Bronchial epithelial cell (primary cell): ENCODE results near the gene KCNK10. TPM values are rescaled to one million over a fixed set of nuclear protein-coding genes. Genes with fewer than 3 reads are reported as not detected.
A peak's percentile ranks its signal among the peaks of the same experiment; 100 is the strongest.

Source experiments
- DNase-seq: peaks from one replicate; pipeline ENCODE4 v3.0.0-alpha.2; 2010; ENCODE audit warnings: low read depth
- FAIRE-seq: peaks from 2 replicates; lab custom pipeline; 2011; peaks lifted over from hg19 to GRCh38; lab: Jason Lieb, UNC
- H3K27me3 ChIP-seq: 2 replicates; pipeline ENCODE4 v1.5.1; 2011; ENCODE audit warnings: low read length; ENCODE audit not compliant: control insufficient read depth, insufficient read depth
- H3K36me3 ChIP-seq: 2 replicates; pipeline ENCODE4 v1.5.1; 2011; ENCODE audit warnings: low read length; ENCODE audit not compliant: control insufficient read depth, insufficient read depth
- H3K4me3 ChIP-seq: 2 replicates; pipeline ENCODE4 v1.5.1; 2011; ENCODE audit warnings: mild to moderate bottlenecking, low read depth, low read length, control low read depth
- CTCF ChIP-seq: IDR thresholded peaks from 2 replicates; pipeline ENCODE4 v1.5.1; 2011; ENCODE audit warnings: mild to moderate bottlenecking, moderate library complexity, low read length, control low read depth, inconsistent platforms; ENCODE audit not compliant: insufficient read depth, severe bottlenecking
- total RNA-seq: library from RNA; depleted of rRNA; stranded (reverse); fragments of >200 nt; gene quantifications from 2 replicates; pipeline ENCODE4 v1.2.1, GENCODE V29; 2014

Gene KCNK10
- total RNA-seq, 1 donor from 2014 or later: not detected

GRCh38 chr14:88245321-88245720 lies 77.7 kb downstream of the KCNK10 start:
- no peak for TF ChIP-seq CTCF
- no peaks in the 10 kb centered on the region for H3K27me3 ChIP-seq
- no peaks in the 10 kb centered on the region for H3K36me3 ChIP-seq
- DNase-seq: no peak
- H3K4me3 ChIP-seq: no peak overlapping the region
- peak; percentile 28 for FAIRE-seq

GRCh38 chr14:88243946-88244345 lies 79.1 kb downstream of the KCNK10 start:
- no peak for TF ChIP-seq CTCF
- no peak for DNase-seq
- no peaks in the 10 kb centered on the region for H3K36me3 ChIP-seq
- H3K27me3 ChIP-seq: no peaks in the 10 kb centered on the region
- FAIRE-seq: no peak
- H3K4me3 ChIP-seq: no peak overlapping the region

- H3K27me3 ChIP-seq: no peaks in the 10 kb centered on the region
- no peak for FAIRE-seq
- no peak for TF ChIP-seq CTCF
- DNase-seq: no peak
- H3K36me3 ChIP-seq: no peaks in the 10 kb centered on the region
- H3K4me3 ChIP-seq: no peak overlapping the region
Measured at GRCh38 chr14:88242446-88242845, 80.6 kb downstream of the KCNK10 start.

- Histone ChIP-seq H3K27me3 (no peaks in the 10 kb centered on the region), H3K36me3 (no peaks in the 10 kb centered on the region), H3K4me3 (no peak overlapping the region)
- DNase-seq (no peak), FAIRE-seq (no peak)
- no peak for TF ChIP-seq CTCF
Measured at GRCh38 chr14:88241810-88242209, 81.3 kb downstream of the KCNK10 start.

GRCh38 chr14:88234442-88234841 lies 88.6 kb downstream of the KCNK10 start:
- Histone ChIP-seq H3K36me3 (no peaks in the 10 kb centered on the region), H3K4me3 (no peak overlapping the region), H3K27me3 (no peaks in the 10 kb centered on the region)
- TF ChIP-seq CTCF: no peak
- FAIRE-seq: no peak
- DNase-seq: no peak

- Histone ChIP-seq H3K27me3 (no peaks in the 10 kb centered on the region), H3K4me3 (no peak overlapping the region), H3K36me3 (no peaks in the 10 kb centered on the region)
- TF ChIP-seq CTCF: peak; percentile 33
- no peak for FAIRE-seq
- peak; percentile 14 for DNase-seq
Measured at GRCh38 chr14:88233915-88234314, 89.2 kb downstream of the KCNK10 start.
